ENCODE results near the gene OR7G2.
A peak's percentile ranks its signal among the peaks of the same experiment; 100 is the strongest.
"Not testable (repeated sequence)": the region's sequence is repeated elsewhere in the genome, so short reads cannot be mapped to it uniquely, and the experiment has no call there.

OR7G2 gene

GRCh38 chr19:9128171-9128570 lies 20.9 kb upstream of the OR7G2 start:
- no peak for DNase-seq (ENCODE audit: low read depth in 1 of 2, low spot score in 1 of 2)
- TF ChIP-seq JUND (IDR thresholded peaks at IDR 0.05; ENCODE audit: low read depth) = no peak
- in situ Hi-C loops (cut with HindIII; ENCODE audit: low pct_unique_long_range_greater_than_20kb, low sequenced_read_pairs) = no loop called here

- in situ Hi-C loops (cut with HindIII; ENCODE audit: low pct_unique_long_range_greater_than_20kb, low sequenced_read_pairs) = no loop called here
- no peak for DNase-seq (ENCODE audit: low read depth in 1 of 2, low spot score in 1 of 2)
- no peak for TF ChIP-seq JUND (IDR thresholded peaks at IDR 0.05; ENCODE audit: low read depth)
Measured at GRCh38 chr19:9126900-9127405, 19.7 kb upstream of the OR7G2 start, which contains the start of gene OR7G3. TSS of gene OR7G3 (minus strand) at chr19:9126950. CDS start at chr19:9126950, 0 bp downstream.

- DNase-seq (ENCODE audit: low read depth in 1 of 2, low spot score in 1 of 2) = no peak
- in situ Hi-C loops (cut with HindIII; ENCODE audit: low pct_unique_long_range_greater_than_20kb, low sequenced_read_pairs) = no loop called here
- TF ChIP-seq JUND (IDR thresholded peaks at IDR 0.05; ENCODE audit: low read depth) = no peak
Measured at GRCh38 chr19:9116547-9116946, 9.3 kb upstream of the OR7G2 start.

- in situ Hi-C loops (cut with HindIII; ENCODE audit: low pct_unique_long_range_greater_than_20kb, low sequenced_read_pairs) = no loop called here
- TF ChIP-seq JUND (IDR thresholded peaks at IDR 0.05; ENCODE audit: low read depth) = no peak
- no peak for DNase-seq (ENCODE audit: low read depth in 1 of 2, low spot score in 1 of 2)
Measured at GRCh38 chr19:9115307-9115813, 8.1 kb upstream of the OR7G2 start, which contains the start of gene OR7G1. TSS of gene OR7G1 (minus strand) at chr19:9115763. CDS start at chr19:9115763, 0 bp downstream.

- no peak for DNase-seq (ENCODE audit: low read depth in 1 of 2, low spot score in 1 of 2)
- in situ Hi-C loops (cut with HindIII; ENCODE audit: low pct_unique_long_range_greater_than_20kb, low sequenced_read_pairs) = no loop called here
- no peak for TF ChIP-seq JUND (IDR thresholded peaks at IDR 0.05; ENCODE audit: low read depth)
Measured at GRCh38 chr19:9109959-9110358, 2.7 kb upstream of the OR7G2 start.

- no peak for DNase-seq (ENCODE audit: low read depth in 1 of 2, low spot score in 1 of 2)
Measured at GRCh38 chr19:9086761-9087160, 20.5 kb downstream of the OR7G2 start, which contains the start of gene OR1M1. TSS of gene OR1M1 (plus strand) at chr19:9087061. CDS start at chr19:9093245, 6,184 bp downstream.

GRCh38 chr19:9078651-9079050 lies 28.6 kb downstream of the OR7G2 start:
- no peak for DNase-seq (ENCODE audit: low read depth in 1 of 2, low spot score in 1 of 2)
- in situ Hi-C loops (cut with HindIII; ENCODE audit: low pct_unique_long_range_greater_than_20kb, low sequenced_read_pairs) = no loop called here
- TF ChIP-seq JUND (IDR thresholded peaks at IDR 0.05; ENCODE audit: low read depth) = no peak

More at GRCh38 chr19:9086761-9087160, 20.5 kb downstream of the OR7G2 start, which contains the start of gene OR1M1:
- TF ChIP-seq JUND (IDR thresholded peaks at IDR 0.05; ENCODE audit: low read depth) = no peak
- in situ Hi-C loops (cut with HindIII; ENCODE audit: low pct_unique_long_range_greater_than_20kb, low sequenced_read_pairs) = no loop called here

GRCh38 chr19:9076901-9077300 lies 30.4 kb downstream of the OR7G2 start:
- no peak for DNase-seq (ENCODE audit: low read depth in 1 of 2, low spot score in 1 of 2)
- TF ChIP-seq JUND (IDR thresholded peaks at IDR 0.05; ENCODE audit: low read depth) = no peak
- in situ Hi-C loops (cut with HindIII; ENCODE audit: low pct_unique_long_range_greater_than_20kb, low sequenced_read_pairs) = no loop called here

- in situ Hi-C loops (cut with HindIII; ENCODE audit: low pct_unique_long_range_greater_than_20kb, low sequenced_read_pairs) = no loop called here
- TF ChIP-seq JUND (IDR thresholded peaks at IDR 0.05; ENCODE audit: low read depth) = no peak
- no peak for DNase-seq (ENCODE audit: low read depth in 1 of 2, low spot score in 1 of 2)
Measured at GRCh38 chr19:9075064-9075949, 32.0 kb downstream of the OR7G2 start.

GRCh38 chr19:9073806-9074205 lies 33.5 kb downstream of the OR7G2 start:
- no peak for TF ChIP-seq JUND (IDR thresholded peaks at IDR 0.05; ENCODE audit: low read depth)
- DNase-seq (ENCODE audit: low read depth in 1 of 2, low spot score in 1 of 2) = no peak
- in situ Hi-C loops (cut with HindIII; ENCODE audit: low pct_unique_long_range_greater_than_20kb, low sequenced_read_pairs) = no loop called here

GRCh38 chr19:9071720-9072119 lies 35.6 kb downstream of the OR7G2 start:
- in situ Hi-C loops (cut with HindIII; ENCODE audit: low pct_unique_long_range_greater_than_20kb, low sequenced_read_pairs); DNase-seq (ENCODE audit: low read depth in 1 of 2, low spot score in 1 of 2): not testable (repeated sequence)

- in situ Hi-C loops (cut with HindIII; ENCODE audit: low pct_unique_long_range_greater_than_20kb, low sequenced_read_pairs) = no loop called here
- TF ChIP-seq JUND (IDR thresholded peaks at IDR 0.05; ENCODE audit: low read depth) = no peak
- DNase-seq (ENCODE audit: low read depth in 1 of 2, low spot score in 1 of 2) = peak in 1 of 2 experiments; percentile 46
Measured at GRCh38 chr19:9070066-9070465, 37.2 kb downstream of the OR7G2 start.

- in situ Hi-C loops (cut with HindIII; ENCODE audit: low pct_unique_long_range_greater_than_20kb, low sequenced_read_pairs) = no loop called here
- no peak for DNase-seq (ENCODE audit: low read depth in 1 of 2, low spot score in 1 of 2)
- no peak for TF ChIP-seq JUND (IDR thresholded peaks at IDR 0.05; ENCODE audit: low read depth)
Measured at GRCh38 chr19:9065457-9066014, 41.7 kb downstream of the OR7G2 start.

Data from T47D (cell line).